Left ventricle myocardium inferior (tissue), 1 donor: ENCODE results near the gene UBXN6. TPM values are rescaled to one million over a fixed set of nuclear protein-coding genes. Genes with fewer than 3 reads are reported as not detected.

ENCODE experiments used
- DNase-seq: peaks from one replicate; pipeline ENCODE4 v3.0.0-alpha.2; 2020
- H3K27ac ChIP-seq: fragments of 200-600 bp; replicated peaks from 2 replicates; pipeline ENCODE4 v1.8.0; 2021
- H3K27me3 ChIP-seq: fragments of 200-600 bp; 2 replicates; pipeline ENCODE4 v1.8.0; 2021; ENCODE audit warnings: low read depth
- H3K36me3 ChIP-seq: fragments of 200-600 bp; 2 replicates; pipeline ENCODE4 v1.8.0; 2021
- H3K4me1 ChIP-seq: fragments of 200-600 bp; 2 replicates; pipeline ENCODE4 v1.8.0; 2021
- H3K4me3 ChIP-seq: fragments of 200-600 bp; 2 replicates; pipeline ENCODE4 v1.8.0; 2021; ENCODE audit warnings: mild to moderate bottlenecking, moderate library complexity
- H3K9me3 ChIP-seq: fragments of 200-600 bp; replicated peaks from 2 replicates; pipeline ENCODE4 v1.8.0; 2021
- CTCF ChIP-seq: fragments of 200-600 bp; IDR thresholded peaks from 2 replicates; pipeline ENCODE4 v1.8.0; 2021; ENCODE audit warnings: antibody characterized with exemption, mild to moderate bottlenecking, borderline replicate concordance
- intact Hi-C: fragments of 100-400 bp; cut with micrococcal nuclease; formaldehyde crosslinking; loops from one replicate; pipeline ENCODE4 v1.11.0; 2022
- total RNA-seq: library from RNA; stranded (reverse); fragmentation: NEBNext Ultra II Directional; extraction: Animal tissue kit (Norgen Biotek cat#: 25700); gene quantifications from one replicate; pipeline ENCODE4 v1.2.1, GENCODE V29; 2021
- donor health status: DM: no; HTN: yes; CAD: no; lungs with severe emphysema.

Gene UBXN6
- total RNA-seq, 1 donor from 2014 or later, result 113 TPM

- H3K4me3 ChIP-seq, result no peak overlapping the region
- H3K27me3 ChIP-seq, result no peaks in the 10 kb centered on the region
- H3K36me3 ChIP-seq, result peaks cover 90% of the 10 kb centered on the region
- H3K27ac ChIP-seq, result no peak overlapping the region
- no peak for TF ChIP-seq CTCF
- no peaks in the 10 kb centered on the region for H3K4me1 ChIP-seq
- intact Hi-C loops, result no loop called here
- no peaks in the 10 kb centered on the region for H3K9me3 ChIP-seq
- no peak for DNase-seq
Measured at GRCh38 chr19:4497770-4498389, 40.3 kb upstream of the UBXN6 start.

- Histone ChIP-seq H3K9me3 (no peaks in the 10 kb centered on the region), H3K4me3 (no peak overlapping the region), H3K36me3 (peaks cover 84% of the 10 kb centered on the region), H3K27ac (no peak overlapping the region), H3K27me3 (no peaks in the 10 kb centered on the region), H3K4me1 (no peaks in the 10 kb centered on the region)
- TF ChIP-seq CTCF, result no peak
- no peak for DNase-seq
- intact Hi-C loops, result no loop called here
Measured at GRCh38 chr19:4496304-4496703, 38.7 kb upstream of the UBXN6 start.

- Histone ChIP-seq H3K27me3 (no peaks in the 10 kb centered on the region), H3K9me3 (no peaks in the 10 kb centered on the region), H3K36me3 (peaks cover 82% of the 10 kb centered on the region), H3K4me3 (no peak overlapping the region), H3K4me1 (no peaks in the 10 kb centered on the region), H3K27ac (no peak overlapping the region)
- TF ChIP-seq CTCF, result no peak
- intact Hi-C loops, result no loop called here
- DNase-seq, result no peak
Measured at GRCh38 chr19:4495471-4495870, 37.9 kb upstream of the UBXN6 start.

- no peaks in the 10 kb centered on the region for H3K9me3 ChIP-seq
- H3K27ac ChIP-seq, result no peak overlapping the region
- H3K4me1 ChIP-seq, result no peaks in the 10 kb centered on the region
- no peaks in the 10 kb centered on the region for H3K27me3 ChIP-seq
- no peak for DNase-seq
- TF ChIP-seq CTCF, result no peak
- H3K4me3 ChIP-seq, result no peak overlapping the region
- intact Hi-C loops, result no loop called here
- H3K36me3 ChIP-seq, result peaks cover 85% of the 10 kb centered on the region
Measured at GRCh38 chr19:4494691-4495064, 37.1 kb upstream of the UBXN6 start.

GRCh38 chr19:4493929-4494690 lies 36.5 kb upstream of the UBXN6 start:
- Histone ChIP-seq H3K4me3 (no peak overlapping the region), H3K9me3 (no peaks in the 10 kb centered on the region), H3K27ac (no peak overlapping the region), H3K4me1 (no peaks in the 10 kb centered on the region), H3K36me3 (peaks cover 87% of the 10 kb centered on the region), H3K27me3 (no peaks in the 10 kb centered on the region)
- intact Hi-C loops, result no loop called here
- TF ChIP-seq CTCF, result no peak
- no peak for DNase-seq
